Endodermal cell (in vitro differentiated cells): ENCODE measurements around the gene UQCR10. TPM values are rescaled to one million over a fixed set of nuclear protein-coding genes. Genes with fewer than 3 reads are reported as not detected.

Experiments
- DNase-seq: peaks from one replicate; pipeline ENCODE4 v3.0.0-alpha.2; 2017
- H3K27ac ChIP-seq: 2 replicates; pipeline ENCODE4 v1.5.1; 2013; ENCODE audit warnings: mild to moderate bottlenecking, low read depth, low read length, moderate library complexity
- H3K27me3 ChIP-seq: 2 replicates; pipeline ENCODE4 v1.6.1; 2013; ENCODE audit warnings: mild to moderate bottlenecking, low read length, moderate library complexity; ENCODE audit not compliant: insufficient read depth, control insufficient read depth, poor library complexity, severe bottlenecking
- H3K36me3 ChIP-seq: 2 replicates; pipeline ENCODE4 v1.7.0; 2013; ENCODE audit warnings: mild to moderate bottlenecking, low read length, moderate library complexity; ENCODE audit not compliant: control insufficient read depth, insufficient read depth
- H3K4me1 ChIP-seq: one replicate; pipeline ENCODE4 v1.7.0; 2013; ENCODE audit warnings: low read length; ENCODE audit not compliant: control insufficient read depth, insufficient read depth
- H3K4me3 ChIP-seq: 2 replicates; pipeline ENCODE4 v1.5.1; 2013; ENCODE audit warnings: mild to moderate bottlenecking, low read length, moderate library complexity
- H3K9ac ChIP-seq: 2 replicates; pipeline ENCODE4 v1.6.1; 2013; ENCODE audit warnings: mild to moderate bottlenecking, low read length, moderate library complexity; ENCODE audit not compliant: poor library complexity, severe bottlenecking; ENCODE audit errors: extremely low read depth
- H3K9me3 ChIP-seq: 2 replicates; pipeline ENCODE4 v1.6.1; 2013; ENCODE audit warnings: mild to moderate bottlenecking, low read length, moderate library complexity; ENCODE audit not compliant: control insufficient read depth
- H3K27ac Mint-ChIP-seq: 2 replicates; pipeline ENCODE4 v1.8.0; 2020; ENCODE audit warnings: mixed read lengths
- H3K27me3 Mint-ChIP-seq: 2 replicates; pipeline ENCODE4 v1.8.0; 2021; ENCODE audit warnings: mild to moderate bottlenecking, mixed read lengths; ENCODE audit not compliant: insufficient read depth
- H3K36me3 Mint-ChIP-seq: 2 replicates; pipeline ENCODE4 v1.8.0; 2020; ENCODE audit warnings: low read depth, mixed read lengths
- H3K4me1 Mint-ChIP-seq: 2 replicates; pipeline ENCODE4 v1.8.0; 2020; ENCODE audit warnings: mixed read lengths
- H3K4me3 Mint-ChIP-seq: 2 replicates; pipeline ENCODE4 v1.8.0; 2020; ENCODE audit warnings: mild to moderate bottlenecking, moderate library complexity, mixed read lengths
- H3K9me3 Mint-ChIP-seq: 2 replicates; pipeline ENCODE4 v1.8.0; 2020; ENCODE audit warnings: mild to moderate bottlenecking, mixed read lengths
- CTCF ChIP-seq: fragments of 200-600 bp; sonication (generic); conservative IDR thresholded peaks from 2 replicates; pipeline ENCODE4 v1.5.0; 2021; ENCODE audit warnings: antibody characterized with exemption, mild to moderate bottlenecking
- WGBS, 2 experiments: methylation state at CpG; one replicate each; pipeline versions ENCODE4 v1.1.5 to v1.1.7; 2013; ENCODE audit warnings: missing lambda C conversion rate in 2 of 2, mixed read lengths in 1 of 2; ENCODE audit not compliant: insufficient coverage in 1 of 2, insufficient read length in 1 of 2; 5-methylcytosine and 5-hydroxymethylcytosine counted together
- total RNA-seq, 2 donors: library from RNA; stranded (reverse); fragmentation: NEBNext Ultra II Directional in 1 of 2; extraction: Animal tissue kit (Norgen Biotek cat#: 25700) in 1 of 2; gene quantifications; 2 replicates in 1 of 2; 3 replicates in 1 of 2; pipeline ENCODE4 v1.2.1, GENCODE V29; 2021

The UQCR10 gene
- total RNA-seq, 2 donors from 2014 or later: 111 to 120 TPM

- no peaks in the 10 kb centered on the region for H3K27me3 Mint-ChIP-seq
- 94 to 95% methylated on average over 3 of the region's 4 CpGs for WGBS, 2 experiments
- no peak for DNase-seq
- Histone ChIP-seq H3K4me1 (no peaks in the 10 kb centered on the region), H3K27ac (no peak overlapping the region), H3K27me3 (no peaks in the 10 kb centered on the region), H3K9ac (no peak overlapping the region), H3K4me3 (no peak overlapping the region), H3K9me3 (no peaks in the 10 kb centered on the region), H3K36me3 (peaks cover 72% of the 10 kb centered on the region)
- no peak overlapping the region for H3K4me3 Mint-ChIP-seq
- H3K4me1 Mint-ChIP-seq: no peaks in the 10 kb centered on the region
- H3K36me3 Mint-ChIP-seq: peaks cover 56% of the 10 kb centered on the region
- H3K27ac Mint-ChIP-seq: no peak overlapping the region
- H3K9me3 Mint-ChIP-seq: no peaks in the 10 kb centered on the region
- no peak for TF ChIP-seq CTCF
Measured at GRCh38 chr22:29815580-29815979, 48.4 kb downstream of the UQCR10 start.

GRCh38 chr22:29816128-29816527 is 49.0 kb downstream of the UQCR10 start:
- Mint-ChIP-seq H3K4me1 (no peaks in the 10 kb centered on the region), H3K27ac (no peak overlapping the region), H3K27me3 (no peaks in the 10 kb centered on the region), H3K4me3 (no peak overlapping the region), H3K36me3 (peaks cover 55% of the 10 kb centered on the region), H3K9me3 (no peaks in the 10 kb centered on the region)
- H3K4me3 ChIP-seq: no peak overlapping the region
- no peaks in the 10 kb centered on the region for H3K4me1 ChIP-seq
- H3K9ac ChIP-seq: no peak overlapping the region
- no peak for TF ChIP-seq CTCF
- H3K27me3 ChIP-seq: no peaks in the 10 kb centered on the region
- no peaks in the 10 kb centered on the region for H3K9me3 ChIP-seq
- no peak for DNase-seq
- H3K36me3 ChIP-seq: peaks cover 72% of the 10 kb centered on the region
- WGBS, 2 experiments: 73% methylated on average over 2 of the region's 2 CpGs; no CpG with 5 or more reads in 1 of the 2 experiments
- no peak overlapping the region for H3K27ac ChIP-seq

GRCh38 chr22:29816539-29816938 is 49.4 kb downstream of the UQCR10 start:
- no peaks in the 10 kb centered on the region for H3K27me3 Mint-ChIP-seq
- peaks cover 57% of the 10 kb centered on the region for H3K36me3 Mint-ChIP-seq
- Histone ChIP-seq H3K4me1 (no peaks in the 10 kb centered on the region), H3K9ac (no peak overlapping the region), H3K9me3 (no peaks in the 10 kb centered on the region), H3K27ac (no peak overlapping the region), H3K4me3 (no peak overlapping the region), H3K27me3 (no peaks in the 10 kb centered on the region), H3K36me3 (peaks cover 72% of the 10 kb centered on the region)
- H3K4me3 Mint-ChIP-seq: no peak overlapping the region
- H3K4me1 Mint-ChIP-seq: no peaks in the 10 kb centered on the region
- no peaks in the 10 kb centered on the region for H3K9me3 Mint-ChIP-seq
- H3K27ac Mint-ChIP-seq: no peak overlapping the region
- no peak for DNase-seq
- 80 to 89% methylated on average over 1 to 6 of the region's 6 CpGs for WGBS, 2 experiments
- TF ChIP-seq CTCF: no peak
